ENCODE results near the gene MACROH2A1. TPM values are rescaled to one million over a fixed set of nuclear protein-coding genes. Genes with fewer than 3 reads are reported as not detected.

MACROH2A1 gene
- total RNA-seq, 1 donor from 2014 or later = 319 TPM

DNA sequence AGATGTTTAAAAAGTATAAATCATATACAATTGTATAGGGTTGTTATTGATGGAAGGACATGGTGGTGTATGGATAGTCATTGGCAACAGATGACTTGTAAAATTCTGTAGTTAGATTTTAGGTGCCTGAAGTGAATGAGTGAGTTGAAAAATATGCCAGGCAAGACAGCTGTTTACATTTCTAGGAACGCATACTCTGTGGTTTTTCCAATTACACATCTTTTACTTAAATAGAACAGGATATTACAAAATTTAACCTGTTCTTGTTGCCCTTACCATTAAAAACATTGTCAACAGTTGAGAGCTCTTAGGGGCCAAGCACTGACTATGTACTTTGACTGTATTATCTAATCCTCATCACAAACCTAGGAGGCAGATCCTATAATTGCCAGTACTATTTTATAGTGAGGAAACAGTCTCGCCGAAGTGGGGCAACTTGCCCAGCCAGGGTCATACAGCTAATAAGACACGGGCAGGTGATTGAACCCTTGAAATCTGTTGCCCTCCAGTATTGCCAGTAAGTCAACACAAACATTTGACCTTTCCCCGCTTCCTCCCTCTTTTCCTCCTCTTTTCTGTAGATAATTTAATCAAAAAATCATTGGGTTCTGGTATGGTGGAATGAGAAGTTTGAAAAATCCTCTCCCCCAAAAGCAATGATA, 88.6 kb downstream of the MACROH2A1 start:
- TF ChIP-seq, protein P1, sequence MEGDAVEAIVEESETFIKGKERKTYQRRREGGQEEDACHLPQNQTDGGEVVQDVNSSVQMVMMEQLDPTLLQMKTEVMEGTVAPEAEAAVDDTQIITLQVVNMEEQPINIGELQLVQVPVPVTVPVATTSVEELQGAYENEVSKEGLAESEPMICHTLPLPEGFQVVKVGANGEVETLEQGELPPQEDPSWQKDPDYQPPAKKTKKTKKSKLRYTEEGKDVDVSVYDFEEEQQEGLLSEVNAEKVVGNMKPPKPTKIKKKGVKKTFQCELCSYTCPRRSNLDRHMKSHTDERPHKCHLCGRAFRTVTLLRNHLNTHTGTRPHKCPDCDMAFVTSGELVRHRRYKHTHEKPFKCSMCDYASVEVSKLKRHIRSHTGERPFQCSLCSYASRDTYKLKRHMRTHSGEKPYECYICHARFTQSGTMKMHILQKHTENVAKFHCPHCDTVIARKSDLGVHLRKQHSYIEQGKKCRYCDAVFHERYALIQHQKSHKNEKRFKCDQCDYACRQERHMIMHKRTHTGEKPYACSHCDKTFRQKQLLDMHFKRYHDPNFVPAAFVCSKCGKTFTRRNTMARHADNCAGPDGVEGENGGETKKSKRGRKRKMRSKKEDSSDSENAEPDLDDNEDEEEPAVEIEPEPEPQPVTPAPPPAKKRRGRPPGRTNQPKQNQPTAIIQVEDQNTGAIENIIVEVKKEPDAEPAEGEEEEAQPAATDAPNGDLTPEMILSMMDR (IDR thresholded peaks at IDR 0.05; ENCODE audit: unreplicated experiment) = no peak

DNA sequence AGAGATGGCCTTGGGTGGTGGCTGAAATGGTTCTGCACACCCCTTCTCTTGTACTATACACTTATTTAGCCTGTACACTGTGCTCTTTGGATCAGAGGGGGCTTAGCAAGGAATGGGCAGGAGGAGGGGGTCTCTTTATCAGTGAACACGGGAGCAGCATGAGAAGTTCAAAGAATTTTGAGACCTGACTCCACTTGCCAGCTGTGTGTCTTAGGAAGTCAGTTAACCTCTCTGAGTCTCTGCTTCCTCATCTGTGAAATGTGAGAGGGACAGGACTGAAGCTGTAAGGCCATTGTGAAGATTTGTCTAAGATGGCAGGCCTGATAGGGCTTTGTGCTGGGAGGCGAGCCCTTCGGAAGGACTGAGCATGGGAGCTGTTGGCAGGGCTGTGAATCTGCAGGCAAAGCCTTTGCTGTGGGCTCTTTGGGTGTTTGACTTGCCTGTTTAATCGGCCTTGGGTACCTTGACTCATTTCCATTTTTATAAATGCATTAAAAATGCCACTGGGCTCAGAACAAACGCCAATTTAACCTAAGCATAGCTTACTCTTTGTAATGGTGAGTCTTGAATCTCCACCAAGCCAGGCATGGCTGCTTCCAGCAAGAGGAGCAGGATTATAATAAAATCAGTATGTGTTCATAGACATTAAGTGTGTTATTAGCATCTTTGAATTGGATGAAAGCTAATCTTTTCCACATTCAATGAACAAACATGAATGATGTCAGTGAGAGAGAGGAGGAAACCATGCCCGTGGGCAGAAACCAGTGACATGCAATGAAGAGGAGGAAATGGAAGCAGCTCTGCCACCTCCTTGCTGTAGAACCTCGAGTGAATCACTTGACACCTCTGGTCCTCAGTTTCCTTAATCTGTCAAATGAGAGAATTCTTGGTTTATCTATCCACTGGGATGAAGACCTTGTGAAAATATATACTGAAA, 89.4 kb downstream of the MACROH2A1 start:
- DNase-seq (ENCODE audit: low spot score, unreplicated experiment) = no peak
- Mint-ChIP-seq H3K27me3 (no peaks in the 10 kb centered on the region), H3K4me1 (ENCODE audit: low read depth) (peaks cover 63% of the 10 kb centered on the region), H3K36me3 (ENCODE audit: insufficient read depth) (no peaks in the 10 kb centered on the region), H3K27ac (peak overlapping the region; percentile 23), H3K9me3 (ENCODE audit: low read depth) (no peaks in the 10 kb centered on the region), H3K4me3 (ENCODE audit: low read depth) (no peak overlapping the region)
- TF ChIP-seq, protein P1 (IDR thresholded peaks at IDR 0.05; ENCODE audit: unreplicated experiment) = no peak

More for the DNA sequence above, 88.6 kb downstream of the MACROH2A1 start:
- no peaks in the 10 kb centered on the region for H3K9me3 Mint-ChIP-seq (ENCODE audit: low read depth)
- no peak overlapping the region for H3K27ac Mint-ChIP-seq
- no peaks in the 10 kb centered on the region for H3K27me3 Mint-ChIP-seq
- H3K36me3 Mint-ChIP-seq (ENCODE audit: insufficient read depth) = no peaks in the 10 kb centered on the region
- H3K4me1 Mint-ChIP-seq (ENCODE audit: low read depth) = peaks cover 55% of the 10 kb centered on the region
- no peak overlapping the region for H3K4me3 Mint-ChIP-seq (ENCODE audit: low read depth)
- no peak for DNase-seq (ENCODE audit: low spot score, unreplicated experiment)

DNA sequence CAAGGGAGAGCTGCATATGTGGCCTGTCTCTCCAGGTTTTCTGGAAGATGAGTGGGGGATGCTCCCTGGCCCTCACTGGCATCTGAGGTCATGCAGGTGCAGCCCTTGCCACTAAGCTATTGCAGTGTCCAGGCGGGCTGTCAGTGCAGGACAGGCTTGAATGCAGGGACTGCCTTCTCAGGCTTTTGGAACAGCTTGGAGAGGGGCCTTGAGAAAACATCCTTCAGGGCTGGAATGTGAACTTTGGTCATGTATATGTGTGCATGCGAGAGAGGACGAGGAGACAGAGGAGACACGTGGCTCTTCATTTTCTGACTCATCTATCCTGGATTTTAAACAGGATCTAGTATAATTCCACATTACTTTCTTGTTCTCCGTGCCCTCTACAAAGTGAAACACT, 90.3 kb downstream of the MACROH2A1 start:
- no peak overlapping the region for H3K27ac Mint-ChIP-seq

DNA sequence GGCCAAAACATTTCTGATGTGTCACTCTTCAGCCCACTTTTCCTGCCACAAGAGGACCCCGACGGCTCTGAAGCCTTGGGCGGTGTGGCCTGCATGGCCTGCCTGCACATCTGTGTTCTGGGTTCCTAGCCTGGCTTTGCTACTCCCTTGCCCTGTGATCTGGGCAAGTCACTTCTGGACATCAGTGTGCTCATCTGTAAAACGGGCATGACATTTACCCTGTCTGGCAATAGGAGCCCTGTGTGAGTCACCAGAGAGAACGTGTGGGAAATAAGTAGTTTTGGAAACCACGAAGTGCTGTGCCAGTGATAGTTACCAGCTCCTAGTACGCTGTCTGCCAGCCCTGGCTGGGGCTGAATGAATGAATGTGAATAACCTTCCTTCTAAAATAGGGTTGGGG, 90.8 kb downstream of the MACROH2A1 start:
- TF ChIP-seq, protein P1 (IDR thresholded peaks at IDR 0.05; ENCODE audit: unreplicated experiment) = no peak
- Mint-ChIP-seq H3K4me1 (ENCODE audit: low read depth) (peaks cover 75% of the 10 kb centered on the region), H3K4me3 (ENCODE audit: low read depth) (no peak overlapping the region), H3K36me3 (ENCODE audit: insufficient read depth) (no peaks in the 10 kb centered on the region), H3K27me3 (no peaks in the 10 kb centered on the region), H3K9me3 (ENCODE audit: low read depth) (no peaks in the 10 kb centered on the region), H3K27ac (no peak overlapping the region)
- no peak for DNase-seq (ENCODE audit: low spot score, unreplicated experiment)

More for the DNA sequence above, 90.3 kb downstream of the MACROH2A1 start:
- Mint-ChIP-seq H3K9me3 (ENCODE audit: low read depth) (no peaks in the 10 kb centered on the region), H3K4me3 (ENCODE audit: low read depth) (no peak overlapping the region), H3K27me3 (no peaks in the 10 kb centered on the region), H3K36me3 (ENCODE audit: insufficient read depth) (no peaks in the 10 kb centered on the region), H3K4me1 (ENCODE audit: low read depth) (peaks cover 70% of the 10 kb centered on the region)
- DNase-seq (ENCODE audit: low spot score, unreplicated experiment) = no peak
- TF ChIP-seq, protein P1 (IDR thresholded peaks at IDR 0.05; ENCODE audit: unreplicated experiment) = no peak

DNA sequence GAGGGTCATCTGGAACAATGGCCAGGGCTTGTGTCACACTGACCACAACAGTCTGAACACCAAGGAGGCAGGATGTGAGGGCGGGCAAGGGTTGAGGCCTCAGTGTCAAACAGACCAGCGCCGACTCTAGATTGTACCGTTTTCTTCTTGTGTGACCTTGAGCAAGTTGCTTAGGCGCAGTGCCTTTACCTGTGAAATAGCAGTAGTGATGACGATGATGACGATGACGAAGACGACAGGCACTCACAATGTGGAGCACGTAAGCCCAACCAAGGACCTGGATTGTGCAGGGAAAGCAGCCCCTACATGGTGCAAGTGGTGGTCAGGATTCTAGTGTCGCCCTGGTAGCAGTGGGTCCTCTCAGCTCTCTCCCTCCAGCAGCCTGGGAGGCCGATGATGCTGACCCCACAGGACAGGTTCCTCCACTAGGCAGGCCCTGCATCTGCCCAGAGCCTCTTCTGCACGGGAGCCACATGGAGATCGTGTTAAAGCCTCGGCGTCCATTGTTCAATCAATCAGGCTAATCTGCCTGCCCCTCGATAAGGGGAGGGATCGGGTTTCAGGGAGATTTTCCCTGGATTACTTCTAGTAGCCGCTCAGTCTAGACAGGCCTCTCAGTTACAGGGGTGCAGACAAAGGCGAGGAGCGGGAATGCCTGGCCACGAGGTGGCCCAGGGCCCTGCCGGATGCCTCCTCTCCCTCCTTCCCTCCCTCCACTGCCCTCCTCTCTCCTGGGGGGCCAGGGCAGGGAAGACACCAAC, 91.7 kb downstream of the MACROH2A1 start:
- Mint-ChIP-seq H3K9me3 (ENCODE audit: low read depth) (no peaks in the 10 kb centered on the region), H3K27me3 (no peaks in the 10 kb centered on the region), H3K36me3 (ENCODE audit: insufficient read depth) (no peaks in the 10 kb centered on the region), H3K4me3 (ENCODE audit: low read depth) (no peak overlapping the region), H3K4me1 (ENCODE audit: low read depth) (peaks cover 78% of the 10 kb centered on the region), H3K27ac (peak overlapping the region; percentile 74)
- TF ChIP-seq, protein P1 (IDR thresholded peaks at IDR 0.05; ENCODE audit: unreplicated experiment) = no peak
- DNase-seq (ENCODE audit: low spot score, unreplicated experiment) = no peak

Measured in progenitor cell of endocrine pancreas (in vitro differentiated cells).